DLD1 (cell line): ENCODE measurements around the gene INTS13.
"Not testable (repeated sequence)": the region's sequence is repeated elsewhere in the genome, so short reads cannot be mapped to it uniquely, and the experiment has no call there.

Source experiments
- in situ Hi-C: cut with HindIII; loops from 2 replicates; pipeline ENCODE4 v1.10.0; 2017; ENCODE audit warnings: low sequenced_read_pairs

Gene INTS13

GRCh38 chr12:26936559-26937442, 980 bp downstream of the INTS13 start:
- in situ Hi-C loops: no loop called here

GRCh38 chr12:26935636-26936378, 2.0 kb downstream of the INTS13 start:
- in situ Hi-C loops: no loop called here

GRCh38 chr12:26929590-26929989, 8.2 kb downstream of the INTS13 start:
- in situ Hi-C loops: no loop called here

GRCh38 chr12:26928661-26929060, 9.1 kb downstream of the INTS13 start:
- in situ Hi-C loops: no loop called here

- in situ Hi-C loops: no loop called here
Measured at GRCh38 chr12:26921886-26922285, 15.9 kb downstream of the INTS13 start.

GRCh38 chr12:26919216-26919555, 18.6 kb downstream of the INTS13 start:
- in situ Hi-C loops: no loop called here

- in situ Hi-C loops: no loop called here
Measured at GRCh38 chr12:26918321-26919215, 19.2 kb downstream of the INTS13 start.

GRCh38 chr12:26906704-26907103, 31.1 kb downstream of the INTS13 start:
- in situ Hi-C loops: no loop called here

GRCh38 chr12:26906024-26906423, 31.8 kb downstream of the INTS13 start:
- in situ Hi-C loops: no loop called here

- in situ Hi-C loops: not testable (repeated sequence)
Measured at GRCh38 chr12:26903396-26903795, 34.4 kb downstream of the INTS13 start.

- in situ Hi-C loops: no loop called here
Measured at GRCh38 chr12:26896913-26897312, 40.9 kb downstream of the INTS13 start.

GRCh38 chr12:26895672-26896071, 42.1 kb downstream of the INTS13 start:
- in situ Hi-C loops: no loop called here

GRCh38 chr12:26891704-26892103, 46.1 kb downstream of the INTS13 start:
- in situ Hi-C loops: no loop called here

GRCh38 chr12:26890784-26891183, 47.0 kb downstream of the INTS13 start:
- in situ Hi-C loops: no loop called here

GRCh38 chr12:26884765-26885576, 52.8 kb downstream of the INTS13 start:
- in situ Hi-C loops: no loop called here

GRCh38 chr12:26880625-26881024, 57.2 kb downstream of the INTS13 start:
- in situ Hi-C loops: no loop called here

- in situ Hi-C loops: no loop called here
Measured at GRCh38 chr12:26878661-26879119, 59.1 kb downstream of the INTS13 start.

GRCh38 chr12:26874501-26875296, 63.1 kb downstream of the INTS13 start:
- in situ Hi-C loops: no loop called here

- in situ Hi-C loops: no loop called here
Measured at GRCh38 chr12:26872625-26873024, 65.2 kb downstream of the INTS13 start.
